SK-N-SH treated with all-trans-retinoic acid at 6 μM for 48 hours (cell line): ENCODE data around the gene TLE7.

ENCODE experiments used
- BACH2 ChIP-seq: fragments of 250-450 bp; sonication (Bioruptor Pico); IDR thresholded peaks from 2 replicates; pipeline ENCODE4 v1.9.0; 2021; ENCODE audit warnings: mild to moderate bottlenecking, borderline replicate concordance
- CREB5 ChIP-seq: fragments of 250-450 bp; sonication (Bioruptor Pico); IDR thresholded peaks from 2 replicates; pipeline ENCODE4 v1.5.1; 2020; ENCODE audit warnings: low read depth, mild to moderate bottlenecking, moderate library complexity
- ESRRG ChIP-seq: fragments of 250-450 bp; sonication (Bioruptor Pico); IDR thresholded peaks from 2 replicates; pipeline ENCODE4 v1.6.1; 2021; ENCODE audit warnings: mild to moderate bottlenecking
- GLIS3 ChIP-seq: fragments of 250-450 bp; sonication (Bioruptor Pico); IDR thresholded peaks from 2 replicates; pipeline ENCODE4 v1.5.0; 2020; ENCODE audit warnings: mild to moderate bottlenecking, moderate library complexity
- ISL1 ChIP-seq: fragments of 250-450 bp; sonication (Bioruptor Pico); IDR thresholded peaks from 2 replicates; pipeline ENCODE4 v2.1.2; 2022; ENCODE audit warnings: mild to moderate bottlenecking, moderate library complexity
- PATZ1 ChIP-seq: fragments of 250-450 bp; sonication (Bioruptor Pico); IDR thresholded peaks from 2 replicates; pipeline ENCODE4 v1.8.0; 2020; ENCODE audit warnings: mild to moderate bottlenecking, moderate library complexity, borderline replicate concordance
- RARB ChIP-seq: fragments of 250-450 bp; sonication (Bioruptor Pico); IDR thresholded peaks from 2 replicates; pipeline ENCODE4 v1.8.0; 2021; ENCODE audit warnings: mild to moderate bottlenecking, moderate library complexity
- SNAI2 ChIP-seq: fragments of 250-450 bp; sonication (Bioruptor Pico); IDR thresholded peaks from 2 replicates; pipeline ENCODE4 v1.5.0; 2020; ENCODE audit warnings: mild to moderate bottlenecking, moderate library complexity
- TSHZ2 ChIP-seq: fragments of 250-450 bp; sonication (Bioruptor Pico); IDR thresholded peaks from 2 replicates; pipeline ENCODE4 v1.5.0; 2020; ENCODE audit warnings: mild to moderate bottlenecking, moderate library complexity
- ZC3H10 ChIP-seq: fragments of 250-450 bp; sonication (Bioruptor Pico); IDR thresholded peaks from 2 replicates; pipeline ENCODE4 v1.5.1; 2021; ENCODE audit warnings: mild to moderate bottlenecking, moderate library complexity
- ZFP3 ChIP-seq: fragments of 250-450 bp; sonication (Bioruptor Pico); IDR thresholded peaks from 2 replicates; pipeline ENCODE4 v1.5.0; 2020; ENCODE audit warnings: mild to moderate bottlenecking, moderate library complexity
- ZFP30 ChIP-seq: fragments of 450-650 bp; formaldehyde crosslinking; IDR thresholded peaks from 2 replicates; pipeline ENCODE4 v1.5.0; 2022; ENCODE audit warnings: mild to moderate bottlenecking, moderate library complexity
- ZNF70 ChIP-seq: fragments of 450-650 bp; formaldehyde crosslinking; IDR thresholded peaks from 2 replicates; pipeline ENCODE4 v1.5.0; 2020; ENCODE audit warnings: mild to moderate bottlenecking, moderate library complexity
- ZNF8 ChIP-seq: fragments of 450-650 bp; formaldehyde crosslinking; IDR thresholded peaks from 2 replicates; pipeline ENCODE4 v1.5.0; 2020; ENCODE audit warnings: mild to moderate bottlenecking, moderate library complexity

- TF ChIP-seq SNAI2 (CRISPR knock-in tag), result no peak
- no peak for TF ChIP-seq ZC3H10 (CRISPR knock-in tag)
- no peak for TF ChIP-seq PATZ1 (CRISPR knock-in tag)
- TF ChIP-seq ZNF70 (CRISPR knock-in tag), result no peak
- no peak for TF ChIP-seq BACH2 (CRISPR knock-in tag)
- no peak for TF ChIP-seq RARB (CRISPR knock-in tag)
- TF ChIP-seq ZNF8, result no peak
- TF ChIP-seq ZFP30 (CRISPR knock-in tag), result no peak
- TF ChIP-seq TSHZ2, result no peak
- TF ChIP-seq ZFP3 (CRISPR knock-in tag), result no peak
- TF ChIP-seq CREB5, result no peak
- no peak for TF ChIP-seq ESRRG (CRISPR knock-in tag)
- TF ChIP-seq GLIS3 (CRISPR knock-in tag), result no peak
- no peak for TF ChIP-seq ISL1 (CRISPR knock-in tag)
Measured at GRCh38 chr16:71399801-71400563, 41.9 kb downstream of the TLE7 start.
